Measurements from ENCODE around the gene SYCE1.

- TF ChIP-seq CTCF (IDR thresholded peaks at IDR 0.05) (no peak), POLR2A (IDR thresholded peaks at IDR 0.05) (no peak)
Observed at GRCh38 chr10:133527771-133528271, 37.6 kb downstream of the SYCE1 start.
